T-cell (primary cell): ENCODE measurements around the gene OR4M2. TPM values are rescaled to one million over a fixed set of nuclear protein-coding genes. Genes with fewer than 3 reads are reported as not detected.
A peak's percentile ranks its signal among the peaks of the same experiment; 100 is the strongest.
"Not testable (repeated sequence)": the region's sequence is repeated elsewhere in the genome, so short reads cannot be mapped to it uniquely, and the experiment has no call there.

Experiments used
- ATAC-seq, 4 experiments: fragments of 200-7000 bp in 3 of 4; fragments of 150-1000 bp in 1 of 4; cut with Tn5 transposase; replicated peaks in 1 of 4; 1 replicate in 3 of 4; 2 replicates in 1 of 4; pipeline ENCODE4 v1.10.0; 2021; ENCODE audit warnings: moderate library complexity in 3 of 4, mild to moderate bottlenecking in 2 of 4, moderate number of reproducible peaks in 1 of 4
- CTCF ChIA-PET, 2 donors: fragments of 300-600 bp; sonication (Branson Sonifier 250); formaldehyde crosslinking; loops; one replicate each; lab custom pipeline; 2022; ENCODE audit warnings: antibody characterized with exemption in 2 of 2; lab: Charles Lee
- POLR2A ChIA-PET, 2 donors: fragments of 300-600 bp; sonication (Branson Sonifier 250); formaldehyde crosslinking; loops; one replicate each; lab custom pipeline; 2022; ENCODE audit warnings: antibody characterized with exemption in 2 of 2; lab: Charles Lee
- DNase-seq, 35 experiments: peaks; one replicate each; pipeline versions ENCODE4 v3.0.0 to v3.0.0-alpha.2; 2013 to 2023
- H3K27ac ChIP-seq: one replicate; pipeline ENCODE4 v1.5.1; 2013; ENCODE audit warnings: low read length
- H3K27me3 ChIP-seq, 2 experiments: replicated peaks in 1 of 2; 1 replicate in 1 of 2; 2 replicates in 1 of 2; pipeline versions ENCODE4 v1.6.1 to v1.7.0; 2013; ENCODE audit warnings: low read length in 1 of 2, mixed read lengths in 1 of 2; ENCODE audit not compliant: control insufficient read depth in 2 of 2, insufficient read depth in 2 of 2; ENCODE audit errors: extremely low read depth in 1 of 2
- H3K36me3 ChIP-seq, 2 donors: 1 replicate in 1 of 2; 2 replicates in 1 of 2; pipeline versions ENCODE4 v1.6.1 to v1.7.0; 2013; ENCODE audit warnings: low read length in 1 of 2; ENCODE audit not compliant: control insufficient read depth in 2 of 2, insufficient read depth in 1 of 2; ENCODE audit errors: extremely low read depth in 1 of 2
- H3K4me1 ChIP-seq, 2 experiments: 1 replicate in 1 of 2; 2 replicates in 1 of 2; pipeline versions ENCODE4 v1.6.1 to v1.7.0; 2013; ENCODE audit warnings: low read length in 2 of 2, mixed read lengths in 1 of 2; ENCODE audit not compliant: insufficient read depth in 2 of 2, control insufficient read depth in 1 of 2; ENCODE audit errors: extremely low read depth in 1 of 2
- H3K4me3 ChIP-seq, 2 donors: 1 replicate in 1 of 2; 2 replicates in 1 of 2; pipeline versions ENCODE4 v1.5.1 to v1.7.0; 2013; ENCODE audit warnings: mild to moderate bottlenecking in 2 of 2, low read length in 1 of 2, moderate library complexity in 1 of 2; ENCODE audit not compliant: control insufficient read depth in 1 of 2; ENCODE audit errors: extremely low read depth in 1 of 2
- H3K9me3 ChIP-seq: 2 replicates; pipeline ENCODE4 v1.7.0; 2013
- H3K27ac Mint-ChIP-seq, 2 donors: one replicate each; pipeline ENCODE4 v1.8.0; 2020 to 2021; ENCODE audit warnings: mild to moderate bottlenecking in 2 of 2, mixed read lengths in 2 of 2
- H3K27me3 Mint-ChIP-seq, 2 donors: one replicate each; pipeline ENCODE4 v1.8.0; 2021 to 2022; ENCODE audit warnings: mixed read lengths in 2 of 2
- H3K36me3 Mint-ChIP-seq: one replicate; pipeline ENCODE4 v1.8.0; 2021; ENCODE audit warnings: mixed read lengths
- H3K4me1 Mint-ChIP-seq, 3 donors: one replicate each; pipeline ENCODE4 v1.8.0; 2020 to 2022; ENCODE audit warnings: mixed read lengths in 3 of 3, mild to moderate bottlenecking in 1 of 3
- H3K4me3 Mint-ChIP-seq, 3 donors: one replicate each; pipeline ENCODE4 v1.8.0; 2020 to 2022; ENCODE audit warnings: mild to moderate bottlenecking in 3 of 3, mixed read lengths in 3 of 3, moderate library complexity in 3 of 3
- H3K9me3 Mint-ChIP-seq, 3 donors: one replicate each; pipeline ENCODE4 v1.8.0; 2020 to 2022; ENCODE audit warnings: mixed read lengths in 3 of 3
- WGBS: methylation state at CpG from one replicate; pipeline ENCODE4 v1.1.5; 2013; ENCODE audit warnings: missing lambda C conversion rate; ENCODE audit not compliant: insufficient coverage; 5-methylcytosine and 5-hydroxymethylcytosine counted together
- total RNA-seq, 35 experiments: library from RNA in 6 of 35; stranded (reverse) in 6 of 35; fragments of 120-200 nt in 1 of 35; gene quantifications; one replicate each; pipeline versions ENCODE4 v1.2.1 to v1.2.4 and lab custom pipeline; 2013 to 2026

Gene OR4M2
- total RNA-seq (not detected), total RNA-seq (lab: John Stamatoyannopoulos, UW) (0 reads per million in 29 experiments)
- total RNA-seq (2013), result not detected

- H3K36me3 Mint-ChIP-seq, H3K4me1 ChIP-seq, H3K27me3 ChIP-seq, H3K27ac Mint-ChIP-seq, H3K36me3 ChIP-seq, H3K9me3 Mint-ChIP-seq, H3K27ac ChIP-seq, POLR2A ChIA-PET, H3K9me3 ChIP-seq, H3K4me3 ChIP-seq, ATAC-seq, DNase-seq, H3K4me3 Mint-ChIP-seq, H3K4me1 Mint-ChIP-seq, H3K27me3 Mint-ChIP-seq, CTCF ChIA-PET: not testable (repeated sequence)
- WGBS, result no CpG with 5 or more reads among the region's 2 CpGs
Measured at GRCh38 chr15:22080227-22080626, at the start of gene OR4M2. Gene OR4M2 (plus strand): TSS chr15:22080527. CDS start chr15:22080625, 98 bp downstream.

GRCh38 chr15:22069267-22069666 is 11.1 kb upstream of the OR4M2 start:
- H3K4me3 Mint-ChIP-seq, H3K4me1 ChIP-seq, H3K9me3 ChIP-seq, H3K4me1 Mint-ChIP-seq, DNase-seq, H3K27me3 Mint-ChIP-seq, POLR2A ChIA-PET, H3K27ac Mint-ChIP-seq, H3K4me3 ChIP-seq, ATAC-seq, CTCF ChIA-PET, H3K27me3 ChIP-seq, H3K36me3 ChIP-seq, H3K27ac ChIP-seq, H3K9me3 Mint-ChIP-seq, H3K36me3 Mint-ChIP-seq: not testable (repeated sequence)

- H3K4me3 Mint-ChIP-seq, POLR2A ChIA-PET, H3K27me3 ChIP-seq, H3K4me1 Mint-ChIP-seq, CTCF ChIA-PET, H3K27ac ChIP-seq, H3K9me3 Mint-ChIP-seq, H3K27ac Mint-ChIP-seq, H3K4me1 ChIP-seq, H3K36me3 ChIP-seq, H3K27me3 Mint-ChIP-seq, ATAC-seq, H3K9me3 ChIP-seq, H3K36me3 Mint-ChIP-seq, H3K4me3 ChIP-seq, DNase-seq: not testable (repeated sequence)
- WGBS, result no CpG with 5 or more reads among the region's 3 CpGs
Measured at GRCh38 chr15:22081386-22081785, 1.1 kb downstream of the OR4M2 start.

GRCh38 chr15:22098616-22099253 is 18.4 kb downstream of the OR4M2 start:
- peak; percentile 83 to 90 (median 86) for ATAC-seq
- H3K4me1 ChIP-seq, H3K4me3 ChIP-seq, H3K4me3 Mint-ChIP-seq, H3K27ac ChIP-seq, POLR2A ChIA-PET, H3K27ac Mint-ChIP-seq, CTCF ChIA-PET, H3K27me3 Mint-ChIP-seq, H3K9me3 Mint-ChIP-seq, H3K36me3 ChIP-seq, H3K36me3 Mint-ChIP-seq, H3K4me1 Mint-ChIP-seq, H3K9me3 ChIP-seq, H3K27me3 ChIP-seq, DNase-seq: not testable (repeated sequence)
- WGBS, result no CpG with 5 or more reads among the region's 16 CpGs

GRCh38 chr15:22099289-22099891 is 19.1 kb downstream of the OR4M2 start:
- WGBS, result no CpG with 5 or more reads among the region's 17 CpGs
- not testable (repeated sequence) for H3K9me3 Mint-ChIP-seq

GRCh38 chr15:22122033-22122432 is 41.7 kb downstream of the OR4M2 start:
- H3K9me3 ChIP-seq, DNase-seq, H3K36me3 ChIP-seq, ATAC-seq, H3K27ac ChIP-seq, H3K4me1 ChIP-seq, CTCF ChIA-PET, H3K36me3 Mint-ChIP-seq, H3K9me3 Mint-ChIP-seq, H3K27me3 Mint-ChIP-seq, POLR2A ChIA-PET, H3K4me3 Mint-ChIP-seq, H3K4me3 ChIP-seq, H3K27me3 ChIP-seq, H3K4me1 Mint-ChIP-seq, H3K27ac Mint-ChIP-seq: not testable (repeated sequence)
- no CpG with 5 or more reads among the region's 5 CpGs for whole genome bisulfite sequencing

More at GRCh38 chr15:22099289-22099891, 19.1 kb downstream of the OR4M2 start:
- H3K4me3 Mint-ChIP-seq, H3K27me3 ChIP-seq, H3K36me3 Mint-ChIP-seq, H3K36me3 ChIP-seq, CTCF ChIA-PET, H3K9me3 ChIP-seq, DNase-seq, H3K27ac Mint-ChIP-seq, H3K4me1 ChIP-seq, POLR2A ChIA-PET, H3K27me3 Mint-ChIP-seq, H3K4me3 ChIP-seq, H3K27ac ChIP-seq, H3K4me1 Mint-ChIP-seq: not testable (repeated sequence)
- ATAC-seq, result peak; percentile 77 to 85 (median 81)
